Measurements from ENCODE around the gene CUL4A. TPM values are rescaled to one million over a fixed set of nuclear protein-coding genes. Genes with fewer than 3 reads are reported as not detected.

CUL4A gene
- total RNA-seq, 1 donor from 2014 or later, result 63.0 TPM

DNA sequence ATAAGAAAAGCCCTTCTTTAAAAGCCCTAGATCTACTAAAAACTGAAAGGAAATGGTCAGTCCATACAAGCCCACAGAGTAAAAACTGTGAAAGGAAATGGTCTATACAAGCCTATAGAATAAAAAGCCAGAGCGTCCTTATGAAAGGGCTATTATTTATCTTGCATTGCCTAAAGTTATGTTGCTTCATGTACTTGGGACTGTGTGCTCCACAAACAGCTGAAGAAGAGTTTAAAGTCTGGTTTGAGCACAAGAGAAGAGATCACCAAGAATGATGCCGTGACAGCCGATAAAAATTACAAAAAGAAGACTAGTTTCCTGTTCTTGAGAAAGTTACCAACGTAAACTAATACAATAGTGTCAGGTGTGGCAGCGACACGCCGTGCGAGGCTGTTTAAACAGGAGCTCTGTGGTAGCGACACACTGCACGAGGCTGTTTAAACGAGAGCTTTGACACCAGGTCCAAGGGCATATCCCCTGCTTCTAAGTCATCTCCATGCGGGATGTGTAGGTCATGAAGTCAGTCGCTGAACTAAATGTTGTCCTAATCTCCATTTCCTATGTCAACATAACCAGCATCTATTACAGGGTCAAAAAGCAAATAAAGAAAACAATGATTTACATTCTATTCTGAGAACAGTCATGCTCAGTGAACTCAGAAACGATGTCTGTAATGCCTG lies 25.8 kb upstream of the CUL4A start:
- peaks cover 14% of the 10 kb centered on the region for H3K4me1 Mint-ChIP-seq
- H3K4me3 Mint-ChIP-seq, result no peak overlapping the region
- H3K9me3 Mint-ChIP-seq, result no peaks in the 10 kb centered on the region
- H3K36me3 Mint-ChIP-seq (ENCODE audit: low read depth), result peaks cover 18% of the 10 kb centered on the region
- no peak for DNase-seq (ENCODE audit: low read depth, low spot score)
- TF ChIP-seq, protein P1, sequence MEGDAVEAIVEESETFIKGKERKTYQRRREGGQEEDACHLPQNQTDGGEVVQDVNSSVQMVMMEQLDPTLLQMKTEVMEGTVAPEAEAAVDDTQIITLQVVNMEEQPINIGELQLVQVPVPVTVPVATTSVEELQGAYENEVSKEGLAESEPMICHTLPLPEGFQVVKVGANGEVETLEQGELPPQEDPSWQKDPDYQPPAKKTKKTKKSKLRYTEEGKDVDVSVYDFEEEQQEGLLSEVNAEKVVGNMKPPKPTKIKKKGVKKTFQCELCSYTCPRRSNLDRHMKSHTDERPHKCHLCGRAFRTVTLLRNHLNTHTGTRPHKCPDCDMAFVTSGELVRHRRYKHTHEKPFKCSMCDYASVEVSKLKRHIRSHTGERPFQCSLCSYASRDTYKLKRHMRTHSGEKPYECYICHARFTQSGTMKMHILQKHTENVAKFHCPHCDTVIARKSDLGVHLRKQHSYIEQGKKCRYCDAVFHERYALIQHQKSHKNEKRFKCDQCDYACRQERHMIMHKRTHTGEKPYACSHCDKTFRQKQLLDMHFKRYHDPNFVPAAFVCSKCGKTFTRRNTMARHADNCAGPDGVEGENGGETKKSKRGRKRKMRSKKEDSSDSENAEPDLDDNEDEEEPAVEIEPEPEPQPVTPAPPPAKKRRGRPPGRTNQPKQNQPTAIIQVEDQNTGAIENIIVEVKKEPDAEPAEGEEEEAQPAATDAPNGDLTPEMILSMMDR (conservative IDR thresholded peaks at IDR 0.05), result no peak
- no peak overlapping the region for H3K27ac Mint-ChIP-seq (ENCODE audit: unreplicated experiment)
- H3K27me3 Mint-ChIP-seq (ENCODE audit: low read depth), result no peaks in the 10 kb centered on the region

DNA sequence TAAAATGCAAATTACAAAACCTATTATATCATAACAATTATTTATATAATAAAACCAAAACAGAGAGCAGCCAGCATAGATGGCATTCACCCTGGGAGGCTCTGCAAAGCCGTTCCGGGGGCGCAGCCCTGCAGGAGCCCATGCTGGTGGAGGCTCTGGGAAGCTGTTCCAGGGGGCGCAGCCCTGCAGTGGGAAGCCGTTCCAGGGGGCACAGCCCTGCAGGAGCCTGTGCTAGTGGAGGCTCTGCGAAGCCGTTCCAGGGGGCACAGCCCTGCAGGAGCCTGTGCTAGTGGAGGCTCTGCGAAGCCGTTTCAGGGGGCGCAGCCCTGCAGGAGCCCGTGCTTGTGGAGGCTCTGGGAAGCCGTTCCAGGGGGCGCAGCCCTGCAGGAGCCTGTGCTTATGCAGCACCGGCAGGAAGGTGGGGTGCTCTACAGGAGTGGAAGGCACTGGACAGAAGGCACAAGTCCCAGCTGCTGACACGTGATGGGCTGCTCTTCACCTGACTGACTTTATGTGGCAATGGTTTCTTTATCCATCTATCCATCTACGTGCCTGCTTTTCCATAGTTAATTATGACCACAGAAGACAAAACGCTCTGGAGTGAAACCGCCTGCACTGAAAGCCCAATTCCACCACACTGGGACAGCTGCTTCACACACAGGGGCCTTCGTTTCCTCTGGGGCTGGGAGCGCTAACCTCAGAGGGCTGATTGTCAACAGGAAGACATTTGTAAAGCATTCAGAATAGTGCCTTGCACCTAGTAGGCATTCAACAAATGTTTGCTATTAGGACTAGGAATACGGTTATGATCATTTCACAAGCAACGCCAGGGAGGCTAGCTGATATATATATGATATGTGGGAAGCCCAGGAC lies 24.6 kb upstream of the CUL4A start:
- Mint-ChIP-seq H3K36me3 (ENCODE audit: low read depth) (peaks cover 18% of the 10 kb centered on the region), H3K27me3 (ENCODE audit: low read depth) (no peaks in the 10 kb centered on the region), H3K4me3 (no peak overlapping the region), H3K9me3 (no peaks in the 10 kb centered on the region), H3K27ac (ENCODE audit: unreplicated experiment) (no peak overlapping the region), H3K4me1 (peaks cover 9% of the 10 kb centered on the region)
- no peak for DNase-seq (ENCODE audit: low read depth, low spot score)
- TF ChIP-seq, protein P1 (conservative IDR thresholded peaks at IDR 0.05), result no peak

DNA sequence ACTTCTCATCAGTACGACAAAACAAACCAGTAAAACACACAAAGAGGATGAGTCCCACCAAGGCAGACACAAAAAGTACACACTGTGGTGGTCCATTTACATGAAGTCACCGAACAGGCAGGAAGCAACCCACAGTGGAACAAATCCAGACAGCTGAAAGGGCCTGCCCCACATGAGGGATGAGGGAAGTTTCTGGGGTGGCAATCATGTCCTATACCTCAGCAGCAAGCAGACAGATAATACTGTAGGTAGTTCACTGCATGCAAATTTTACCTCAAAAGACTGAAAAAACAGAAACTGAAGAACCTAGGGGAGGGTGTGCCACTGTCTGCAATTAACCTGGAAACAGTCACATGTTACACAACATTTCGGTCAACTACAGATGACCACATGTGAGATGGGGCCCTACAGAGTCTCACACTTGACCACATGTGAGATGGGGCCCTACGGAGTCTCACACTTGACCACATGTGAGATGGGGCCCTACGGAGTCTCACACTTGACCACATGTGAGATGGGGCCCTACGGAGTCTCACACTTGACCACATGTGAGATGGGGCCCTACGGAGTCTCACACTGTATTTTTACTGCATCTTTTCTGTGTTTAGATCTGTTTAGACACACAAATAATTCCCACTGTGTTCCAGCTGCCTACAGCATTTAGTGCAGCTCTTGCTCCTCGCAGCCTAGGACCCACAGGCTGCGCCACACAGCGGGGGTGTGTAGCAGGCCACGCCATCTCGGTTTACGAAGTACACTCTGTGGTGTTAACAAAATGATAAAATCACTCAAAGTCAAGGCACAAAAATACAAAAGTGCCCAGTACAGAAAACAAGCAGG lies 23.1 kb upstream of the CUL4A start:
- Mint-ChIP-seq H3K27me3 (ENCODE audit: low read depth) (no peaks in the 10 kb centered on the region), H3K27ac (ENCODE audit: unreplicated experiment) (no peak overlapping the region), H3K36me3 (ENCODE audit: low read depth) (peaks cover 17% of the 10 kb centered on the region), H3K9me3 (no peaks in the 10 kb centered on the region), H3K4me3 (no peak overlapping the region), H3K4me1 (peaks cover 7% of the 10 kb centered on the region)
- DNase-seq (ENCODE audit: low read depth, low spot score), result no peak
- TF ChIP-seq, protein P1 (conservative IDR thresholded peaks at IDR 0.05), result no peak

DNA sequence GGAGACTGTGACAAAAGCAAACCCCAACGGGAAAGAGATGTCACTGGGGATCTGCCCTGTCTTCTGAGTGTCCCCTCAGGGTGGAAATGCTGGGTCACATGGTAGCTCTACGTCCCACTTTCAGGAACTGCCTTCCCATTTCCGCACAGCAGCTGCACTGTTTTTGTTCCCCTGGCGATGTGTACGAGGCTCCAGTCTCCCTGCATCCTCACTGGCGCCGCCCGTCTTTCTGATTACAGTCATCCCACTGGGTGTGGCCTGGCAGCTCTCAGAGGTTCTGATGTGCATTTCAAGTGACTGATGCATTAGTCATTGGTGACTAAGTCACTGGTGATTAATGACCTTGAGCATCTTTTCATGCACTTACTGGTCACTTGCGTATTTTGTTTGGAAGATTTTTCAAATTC lies 22.1 kb upstream of the CUL4A start:
- Mint-ChIP-seq H3K27ac (ENCODE audit: unreplicated experiment) (no peak overlapping the region), H3K27me3 (ENCODE audit: low read depth) (no peaks in the 10 kb centered on the region), H3K9me3 (no peaks in the 10 kb centered on the region), H3K4me1 (peaks cover 7% of the 10 kb centered on the region), H3K36me3 (ENCODE audit: low read depth) (peaks cover 17% of the 10 kb centered on the region), H3K4me3 (no peak overlapping the region)
- TF ChIP-seq, protein P1 (conservative IDR thresholded peaks at IDR 0.05), result no peak
- DNase-seq (ENCODE audit: low read depth, low spot score), result no peak

DNA sequence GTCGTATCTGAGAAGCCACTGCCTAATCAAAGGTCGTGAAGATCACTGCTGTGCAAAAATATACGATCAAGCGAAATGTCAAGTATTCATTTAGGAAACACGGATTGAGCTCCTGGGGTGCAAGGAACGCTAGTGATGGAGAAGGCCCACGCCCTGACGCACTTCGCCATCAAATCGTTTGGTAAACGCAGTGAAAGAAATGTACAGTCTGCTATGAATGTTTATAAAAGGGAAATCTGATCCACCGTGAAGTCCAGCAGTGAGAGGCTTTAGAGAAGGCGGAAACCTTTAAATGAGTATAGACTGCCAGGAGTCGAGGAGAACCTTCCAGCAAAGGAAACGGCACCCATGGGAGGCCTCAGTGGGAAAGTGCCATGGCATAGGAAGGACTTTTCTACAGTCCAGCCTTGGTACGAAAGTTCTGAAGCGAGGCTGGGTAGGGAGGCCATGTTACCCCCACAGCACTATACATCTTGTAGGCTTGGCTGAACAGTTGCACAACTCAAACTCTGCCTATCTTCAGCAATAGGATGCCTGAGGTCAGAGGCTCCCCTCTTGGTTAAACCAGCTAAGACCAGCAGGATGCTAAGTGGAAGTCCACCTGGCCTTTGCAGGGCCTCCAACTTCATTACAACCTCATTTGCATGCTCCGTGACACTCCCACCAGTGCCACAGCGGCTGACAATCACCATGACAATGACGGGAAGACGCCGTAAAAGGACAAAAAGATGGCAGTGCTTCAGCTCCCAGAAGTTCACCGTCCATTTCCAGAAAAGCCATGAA lies 21.3 kb upstream of the CUL4A start:
- TF ChIP-seq, protein P1 (conservative IDR thresholded peaks at IDR 0.05), result no peak
- H3K4me1 Mint-ChIP-seq, result peaks cover 7% of the 10 kb centered on the region
- DNase-seq (ENCODE audit: low read depth, low spot score), result no peak
- peaks cover 17% of the 10 kb centered on the region for H3K36me3 Mint-ChIP-seq (ENCODE audit: low read depth)
- H3K27me3 Mint-ChIP-seq (ENCODE audit: low read depth), result no peaks in the 10 kb centered on the region
- no peaks in the 10 kb centered on the region for H3K9me3 Mint-ChIP-seq
- H3K27ac Mint-ChIP-seq (ENCODE audit: unreplicated experiment), result no peak overlapping the region
- H3K4me3 Mint-ChIP-seq, result no peak overlapping the region
